HCT116 (cell line): ENCODE measurements around the gene GRIFIN. TPM values are rescaled to one million over a fixed set of nuclear protein-coding genes. Genes with fewer than 3 reads are reported as not detected.

ENCODE experiments used
- ATAC-seq: fragments of 200-7000 bp; cut with Tn5 transposase; 2 replicates; pipeline ENCODE4 v1.9.1; 2020; ENCODE audit warnings: mild to moderate bottlenecking, moderate library complexity
- BruUV-seq: library from RNA; stranded (reverse); fragments of 400-500 nt; replicated peaks from 2 replicates; lab custom pipeline; 2021; lab: Mats Ljungman, UMichigan
- CTCF ChIA-PET: fragments of 300-600 bp; sonication (Branson Sonifier 250); formaldehyde crosslinking; loops from one replicate; lab custom pipeline; 2021; ENCODE audit warnings: antibody characterized with exemption; lab: Charles Lee
- POLR2A ChIA-PET: fragments of 300-600, 350-600 bp; sonication (Branson Sonifier 250); formaldehyde crosslinking; loops from one replicate; lab custom pipeline; 2021; ENCODE audit warnings: antibody characterized with exemption; lab: Charles Lee
- RAD21 ChIA-PET, 2 experiments: fragments of 300-600 bp; sonication (Branson Sonifier 250); formaldehyde crosslinking; loops; one replicate each; lab custom pipeline; 2023; ENCODE audit warnings: low total read pairs in 2 of 2; ENCODE audit not compliant: uncharacterized antibody in 2 of 2, unreplicated experiment in 2 of 2, low non-redundant PET in 1 of 2; lab: Charles Lee
- DNase-seq: peaks from one replicate; pipeline ENCODE4 v3.0.0-alpha.2; 2010; ENCODE audit warnings: low read depth, low spot score
- H2AFZ ChIP-seq: fragments of 200-600 bp; shearing (Covaris generic), sonication (generic); 2 replicates; pipeline ENCODE4 v1.6.1; 2017; ENCODE audit warnings: low read depth, mixed run types, mixed read lengths, antibody characterized with exemption, low read length; ENCODE audit not compliant: poor library complexity, severe bottlenecking
- H3K27ac ChIP-seq: 2 replicates; pipeline ENCODE4 v1.5.1; 2012; ENCODE audit warnings: low read depth, low read length
- H3K27me3 ChIP-seq: fragments of 200-600 bp; sonication (generic); 2 replicates; pipeline ENCODE4 v1.6.1; 2016; ENCODE audit warnings: mixed run types, low read length, mixed read lengths; ENCODE audit not compliant: insufficient read depth
- H3K36me3 ChIP-seq, 2 experiments: fragments of 200-500 bp in 1 of 2; fragments of 200-600 bp in 1 of 2; sonication (Bioruptor generic) in 1 of 2; sonication (generic) in 1 of 2; 2 replicates each; pipeline versions ENCODE4 v1.5.1 to v1.6.1; 2014 to 2016; ENCODE audit warnings: low read length in 2 of 2, inconsistent platforms in 1 of 2, mixed read lengths in 1 of 2, mixed run types in 1 of 2; ENCODE audit not compliant: insufficient read depth in 2 of 2, control insufficient read depth in 1 of 2
- H3K4me1 ChIP-seq, 2 experiments: fragments of 200-600 bp in 1 of 2; sonication (generic) in 1 of 2; 2 replicates each; pipeline versions ENCODE4 v1.5.1 to v1.6.1; 2012 to 2017; ENCODE audit warnings: low read length in 2 of 2, inconsistent platforms in 1 of 2, mild to moderate bottlenecking in 1 of 2, mixed read lengths in 1 of 2, mixed run types in 1 of 2, moderate library complexity in 1 of 2; ENCODE audit not compliant: insufficient read depth in 2 of 2, control insufficient read depth in 1 of 2
- H3K4me2 ChIP-seq: fragments of 200-600 bp; sonication (generic); 2 replicates; pipeline ENCODE4 v1.6.1; 2017; ENCODE audit warnings: mixed run types, low read length, mixed read lengths
- H3K4me3 ChIP-seq, 2 experiments: fragments of 200-600 bp in 1 of 2; sonication (generic) in 1 of 2; replicated peaks in 1 of 2; 2 replicates each; pipeline ENCODE4 v1.5.1; 2011 to 2016; ENCODE audit warnings: low read length in 2 of 2, control low read depth in 1 of 2, low read depth in 1 of 2, mild to moderate bottlenecking in 1 of 2, mixed read lengths in 1 of 2, mixed run types in 1 of 2
- H3K79me2 ChIP-seq: fragments of 200-600 bp; sonication (generic); 2 replicates; pipeline ENCODE4 v1.6.1; 2017; ENCODE audit warnings: mild to moderate bottlenecking, mixed run types, low read length, moderate library complexity, mixed read lengths; ENCODE audit not compliant: insufficient read depth
- H3K9ac ChIP-seq: fragments of 200-600 bp; sonication (generic); 2 replicates; pipeline ENCODE4 v1.6.1; 2016; ENCODE audit warnings: low read length, mixed read lengths
- H3K9me2 ChIP-seq: fragments of 200-600 bp; sonication (generic), shearing (Covaris generic); 2 replicates; pipeline ENCODE4 v1.6.1; 2017; ENCODE audit warnings: mixed run types, mild to moderate bottlenecking, moderate library complexity; ENCODE audit not compliant: insufficient read depth
- H3K9me3 ChIP-seq, 2 experiments: fragments of 200-500 bp in 1 of 2; fragments of 200-600 bp in 1 of 2; sonication (Bioruptor generic) in 1 of 2; sonication (generic) in 1 of 2; 2 replicates each; pipeline ENCODE4 v1.6.1; 2014 to 2017; ENCODE audit warnings: low read length in 2 of 2, mixed read lengths in 2 of 2, inconsistent platforms in 1 of 2, low read depth in 1 of 2, mild to moderate bottlenecking in 1 of 2, mixed run types in 1 of 2, moderate library complexity in 1 of 2; ENCODE audit not compliant: control insufficient read depth in 1 of 2, insufficient read depth in 1 of 2
- H4K20me1 ChIP-seq: fragments of 200-600 bp; sonication (generic), shearing (Covaris generic); 2 replicates; pipeline ENCODE4 v1.6.1; 2017; ENCODE audit warnings: mixed run types, mild to moderate bottlenecking, moderate library complexity; ENCODE audit not compliant: insufficient read depth
- CBX3 ChIP-seq: IDR thresholded peaks from 2 replicates; pipeline ENCODE4 v1.6.1; 2012; ENCODE audit warnings: low read depth
- CEBPB ChIP-seq: IDR thresholded peaks from 2 replicates; pipeline ENCODE4 v1.6.1; 2012; ENCODE audit warnings: low read depth
- EGR1 ChIP-seq: IDR thresholded peaks from 2 replicates; pipeline ENCODE4 v1.6.1; 2012; ENCODE audit warnings: low read depth
- EZH2phosphoT487 ChIP-seq: fragments of 200-600 bp; IDR thresholded peaks from 2 replicates; pipeline ENCODE4 v1.6.1; 2018; ENCODE audit warnings: antibody characterized with exemption, borderline replicate concordance
- FOSL1 ChIP-seq: IDR thresholded peaks from 2 replicates; pipeline ENCODE4 v1.6.1; 2012; ENCODE audit warnings: low read depth
- JUND ChIP-seq: IDR thresholded peaks from 2 replicates; pipeline ENCODE4 v1.6.1; 2012
- POLR2A ChIP-seq: IDR thresholded peaks from 2 replicates; pipeline ENCODE4 v1.7.0; 2011; ENCODE audit warnings: borderline replicate concordance; ENCODE audit not compliant: insufficient read depth, insufficient read length; ENCODE audit errors: extremely low read depth
- POLR2AphosphoS5 ChIP-seq: IDR thresholded peaks from 2 replicates; pipeline ENCODE4 v1.6.1; 2011; ENCODE audit warnings: mild to moderate bottlenecking, low read depth, low read length, moderate library complexity
- SIN3A ChIP-seq: IDR thresholded peaks from 2 replicates; pipeline ENCODE4 v1.6.1; 2012; ENCODE audit warnings: low read depth
- SP1 ChIP-seq: IDR thresholded peaks from 2 replicates; pipeline ENCODE4 v1.6.1; 2012; ENCODE audit warnings: low read depth
- SRF ChIP-seq: IDR thresholded peaks from 2 replicates; pipeline ENCODE4 v1.6.1; 2012; ENCODE audit warnings: low read depth
- YY1 ChIP-seq: IDR thresholded peaks from 2 replicates; pipeline ENCODE4 v1.6.1; 2011; ENCODE audit warnings: low read length, low read depth, moderate library complexity, mild to moderate bottlenecking; ENCODE audit not compliant: insufficient replicate concordance; ENCODE audit errors: extremely low read depth
- ZNF274 ChIP-seq: fragments of 200-500 bp; sonication (Bioruptor generic); IDR thresholded peaks from 2 replicates; pipeline ENCODE4 v1.6.1; 2014; ENCODE audit warnings: mild to moderate bottlenecking, low read depth, low read length, inconsistent platforms
- intact Hi-C: fragments of 100-400 bp; cut with micrococcal nuclease; formaldehyde crosslinking; loops from 2 replicates; pipeline ENCODE4 v1.10.0; 2022
- total RNA-seq: library from RNA; stranded (reverse); gene quantifications from one replicate; pipeline ENCODE4 v1.2.1, GENCODE V29; 2021; ENCODE audit not compliant: unreplicated experiment
- TF ChIP-seq, protein P1 (sequence below): IDR thresholded peaks from 2 replicates; pipeline ENCODE4 v1.6.1; 2012
- TF ChIP-seq, protein P2 (sequence below): IDR thresholded peaks from 2 replicates; pipeline ENCODE4 v1.6.1; 2011; ENCODE audit warnings: mild to moderate bottlenecking, low read length, moderate library complexity; ENCODE audit not compliant: insufficient replicate concordance; ENCODE audit errors: extremely low read depth

Gene GRIFIN
- total RNA-seq, 1 experiment from 2014 or later = not detected

DNA sequence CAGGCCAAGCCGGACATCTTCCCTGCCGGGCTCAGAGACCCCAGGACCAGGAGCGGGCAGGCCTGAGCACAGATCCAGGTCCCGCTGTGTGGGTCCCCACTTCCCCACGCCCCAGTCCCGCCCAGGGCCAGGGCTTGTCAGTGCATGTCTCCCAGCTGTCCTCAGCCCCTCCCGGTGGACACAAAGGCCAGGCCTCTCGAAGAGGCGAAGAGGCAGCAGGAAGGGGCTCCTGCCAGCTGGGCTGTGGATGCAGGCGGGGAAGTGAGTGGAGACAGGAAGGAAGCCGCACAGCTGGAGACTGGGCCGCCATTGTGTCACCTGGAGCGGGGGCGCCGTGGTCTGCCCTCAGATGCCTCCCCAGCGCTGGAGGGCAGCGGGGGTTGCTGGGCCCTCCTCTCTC, 4.8 kb downstream of the GRIFIN start:
- DNase-seq (no peak), ATAC-seq (no peak)
- no peak for TF ChIP-seq CBX3
- TF ChIP-seq EGR1 = no peak
- no peak for TF ChIP-seq JUND
- TF ChIP-seq, protein P1, sequence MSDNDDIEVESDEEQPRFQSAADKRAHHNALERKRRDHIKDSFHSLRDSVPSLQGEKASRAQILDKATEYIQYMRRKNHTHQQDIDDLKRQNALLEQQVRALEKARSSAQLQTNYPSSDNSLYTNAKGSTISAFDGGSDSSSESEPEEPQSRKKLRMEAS = no peak
- TF ChIP-seq SIN3A = no peak
- no peak for TF ChIP-seq POLR2AphosphoS5
- TF ChIP-seq, protein P2, sequence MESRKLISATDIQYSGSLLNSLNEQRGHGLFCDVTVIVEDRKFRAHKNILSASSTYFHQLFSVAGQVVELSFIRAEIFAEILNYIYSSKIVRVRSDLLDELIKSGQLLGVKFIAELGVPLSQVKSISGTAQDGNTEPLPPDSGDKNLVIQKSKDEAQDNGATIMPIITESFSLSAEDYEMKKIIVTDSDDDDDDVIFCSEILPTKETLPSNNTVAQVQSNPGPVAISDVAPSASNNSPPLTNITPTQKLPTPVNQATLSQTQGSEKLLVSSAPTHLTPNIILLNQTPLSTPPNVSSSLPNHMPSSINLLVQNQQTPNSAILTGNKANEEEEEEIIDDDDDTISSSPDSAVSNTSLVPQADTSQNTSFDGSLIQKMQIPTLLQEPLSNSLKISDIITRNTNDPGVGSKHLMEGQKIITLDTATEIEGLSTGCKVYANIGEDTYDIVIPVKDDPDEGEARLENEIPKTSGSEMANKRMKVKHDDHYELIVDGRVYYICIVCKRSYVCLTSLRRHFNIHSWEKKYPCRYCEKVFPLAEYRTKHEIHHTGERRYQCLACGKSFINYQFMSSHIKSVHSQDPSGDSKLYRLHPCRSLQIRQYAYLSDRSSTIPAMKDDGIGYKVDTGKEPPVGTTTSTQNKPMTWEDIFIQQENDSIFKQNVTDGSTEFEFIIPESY = no peak
- no peak for TF ChIP-seq POLR2A
- no peak for TF ChIP-seq CEBPB
- Histone ChIP-seq H3K4me2 (no peak overlapping the region), H3K4me3 (no peak overlapping the region), H3K9ac (no peak overlapping the region), H3K36me3 (no peaks in the 10 kb centered on the region), H3K27ac (no peak overlapping the region), H3K4me1 (peaks cover 4 to 15% of the 10 kb centered on the region in 2 experiments; a peak in 2 of 4 replicates), H2AFZ (no peak overlapping the region), H4K20me1 (no peaks in the 10 kb centered on the region), H3K9me3 (no peaks in the 10 kb centered on the region), H3K9me2 (no peaks in the 10 kb centered on the region), H3K27me3 (no peaks in the 10 kb centered on the region), H3K79me2 (no peaks in the 10 kb centered on the region)
- intact Hi-C loops = no loop called here
- no TSS peak for BruUV-seq
- RAD21 ChIA-PET = interaction anchor here (0.6 to 1.0 kb wide), 2 partner anchors 20 to 64 kb away, joined by 4 read pairs; no protein-coding TSS in a partner anchor
- POLR2A ChIA-PET = no interaction called here
- CTCF ChIA-PET = no interaction called here

DNA sequence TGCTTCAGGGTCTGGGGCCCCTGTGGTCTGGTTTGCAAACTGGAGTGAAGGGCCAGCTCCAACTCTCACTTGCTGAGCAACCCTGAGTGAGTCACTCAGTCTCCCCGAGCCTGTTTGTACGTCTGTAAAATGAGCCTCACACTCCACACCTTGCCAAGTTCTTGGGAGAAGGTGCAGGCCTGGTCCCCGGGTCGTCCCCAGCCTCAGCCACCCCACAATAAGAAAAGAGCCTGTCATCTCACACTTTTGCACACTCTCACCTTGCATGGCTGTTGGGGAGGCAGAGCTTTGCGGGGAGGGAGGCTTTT, 5.2 kb downstream of the GRIFIN start:
- no peaks in the 10 kb centered on the region for H3K27me3 ChIP-seq
- POLR2A ChIA-PET = no interaction called here
- H3K9me3 ChIP-seq = no peaks in the 10 kb centered on the region
- H3K9me2 ChIP-seq = no peaks in the 10 kb centered on the region
- peaks cover 4 to 15% of the 10 kb centered on the region in 2 experiments; a peak in 2 of 4 replicates for H3K4me1 ChIP-seq
- H3K79me2 ChIP-seq = no peaks in the 10 kb centered on the region
- H3K4me2 ChIP-seq = no peak overlapping the region
- BruUV-seq = no TSS peak
- RAD21 ChIA-PET = interaction anchor here (0.6 to 1.0 kb wide), 2 partner anchors 20 to 64 kb away, joined by 4 read pairs; no protein-coding TSS in a partner anchor
- ATAC-seq (no peak), DNase-seq (no peak)
- no peaks in the 10 kb centered on the region for H3K36me3 ChIP-seq
- no peak overlapping the region for H3K4me3 ChIP-seq
- CTCF ChIA-PET = no interaction called here
- H4K20me1 ChIP-seq = no peaks in the 10 kb centered on the region
- intact Hi-C loops = no loop called here
- no peak overlapping the region for H3K27ac ChIP-seq
- H3K9ac ChIP-seq = no peak overlapping the region
- H2AFZ ChIP-seq = no peak overlapping the region
- TF ChIP-seq SIN3A (no peak), SP1 (no peak), CBX3 (no peak), EGR1 (no peak), POLR2AphosphoS5 (no peak), FOSL1 (no peak), SRF (no peak), EZH2phosphoT487 (no peak), JUND (no peak), YY1 (no peak), ZNF274 (no peak)
- TF ChIP-seq, protein P2 = no peak
- TF ChIP-seq, protein P1 = no peak
